Neuronal stem cell (in vitro differentiated cells): ENCODE data around the gene RANBP1.

Source experiments
- DNase-seq: peaks from one replicate; pipeline ENCODE4 v3.0.0-alpha.2; 2013; ENCODE audit warnings: low spot score
- H2AFZ ChIP-seq: one replicate; pipeline ENCODE4 v1.6.1; 2013; ENCODE audit warnings: mild to moderate bottlenecking, low read length, inconsistent platforms
- H2AK5ac ChIP-seq: 2 replicates; pipeline ENCODE4 v1.6.1; 2013; ENCODE audit warnings: low read depth, mild to moderate bottlenecking, inconsistent platforms, low read length, moderate library complexity, mixed read lengths
- H2BK120ac ChIP-seq: 2 replicates; pipeline ENCODE4 v1.6.1; 2013; ENCODE audit warnings: low read depth, mild to moderate bottlenecking, inconsistent platforms, low read length, moderate library complexity, mixed read lengths
- H2BK12ac ChIP-seq: one replicate; pipeline ENCODE4 v1.6.1; 2013; ENCODE audit warnings: low read length, inconsistent platforms
- H2BK15ac ChIP-seq: 2 replicates; pipeline ENCODE4 v1.6.1; 2013; ENCODE audit warnings: mild to moderate bottlenecking, low read length, inconsistent platforms, mixed read lengths
- H2BK5ac ChIP-seq: one replicate; pipeline ENCODE4 v1.6.1; 2013; ENCODE audit warnings: inconsistent platforms, mild to moderate bottlenecking, low read length, moderate library complexity
- H3K14ac ChIP-seq: one replicate; pipeline ENCODE4 v1.6.1; 2013; ENCODE audit warnings: low read length, inconsistent platforms
- H3K18ac ChIP-seq: 2 replicates; pipeline ENCODE4 v1.6.1; 2013; ENCODE audit warnings: low read length, inconsistent platforms
- H3K23ac ChIP-seq: 2 replicates; pipeline ENCODE4 v1.6.1; 2013; ENCODE audit warnings: low read depth, mild to moderate bottlenecking, mixed read lengths, low read length, inconsistent platforms; ENCODE audit not compliant: poor library complexity
- H3K27ac ChIP-seq: replicated peaks from 3 replicates; pipeline ENCODE4 v1.5.1; 2013; ENCODE audit warnings: low read length, inconsistent platforms
- H3K27me3 ChIP-seq, 3 experiments: 2 replicates each; pipeline ENCODE4 v1.6.1; 2013; ENCODE audit warnings: low read length in 3 of 3, mild to moderate bottlenecking in 2 of 3, inconsistent platforms in 1 of 3, low read depth in 1 of 3, mixed read lengths in 1 of 3, moderate library complexity in 1 of 3; ENCODE audit not compliant: control insufficient read depth in 3 of 3, insufficient read depth in 3 of 3
- H3K36me3 ChIP-seq, 2 donors: replicated peaks in 1 of 2; 2 replicates each; pipeline ENCODE4 v1.6.1; 2013; ENCODE audit warnings: low read length in 2 of 2; ENCODE audit not compliant: control insufficient read depth in 2 of 2, insufficient read depth in 2 of 2
- H3K4ac ChIP-seq: 2 replicates; pipeline ENCODE4 v1.6.1; 2013; ENCODE audit warnings: inconsistent platforms, mild to moderate bottlenecking, low read length, moderate library complexity
- H3K4me1 ChIP-seq, 2 donors: 1 replicate in 1 of 2; 2 replicates in 1 of 2; pipeline ENCODE4 v1.6.1; 2013; ENCODE audit warnings: low read length in 2 of 2, low read depth in 1 of 2; ENCODE audit not compliant: control insufficient read depth in 2 of 2, insufficient read depth in 1 of 2
- H3K4me2 ChIP-seq: one replicate; pipeline ENCODE4 v1.6.1; 2013; ENCODE audit warnings: mild to moderate bottlenecking, low read length, inconsistent platforms; ENCODE audit not compliant: insufficient read depth, poor library complexity, severe bottlenecking
- H3K4me3 ChIP-seq, 2 donors: 2 replicates each; pipeline ENCODE4 v1.5.1; 2013; ENCODE audit warnings: low read length in 2 of 2, mild to moderate bottlenecking in 2 of 2, inconsistent platforms in 1 of 2, moderate library complexity in 1 of 2
- H3K79me1 ChIP-seq: one replicate; pipeline ENCODE4 v1.6.1; 2013; ENCODE audit warnings: low read depth, mild to moderate bottlenecking, inconsistent platforms, low read length, moderate library complexity
- H3K9ac ChIP-seq: one replicate; pipeline ENCODE4 v1.6.1; 2013; ENCODE audit warnings: mild to moderate bottlenecking, low read depth, low read length, inconsistent platforms; ENCODE audit not compliant: poor library complexity
- H3K9me3 ChIP-seq, 2 donors: replicated peaks in 1 of 2; 2 replicates each; pipeline versions ENCODE3 to v1.6.1; 2013; ENCODE audit warnings: low read length in 2 of 2, mild to moderate bottlenecking in 2 of 2, inconsistent platforms in 1 of 2, low read depth in 1 of 2, mixed read lengths in 1 of 2, moderate library complexity in 1 of 2; ENCODE audit not compliant: control insufficient read depth in 2 of 2, insufficient read depth in 1 of 2
- H4K8ac ChIP-seq: one replicate; pipeline ENCODE4 v1.6.1; 2013; ENCODE audit warnings: low read depth, mild to moderate bottlenecking, inconsistent platforms, low read length, moderate library complexity
- H4K91ac ChIP-seq: one replicate; pipeline ENCODE4 v1.6.1; 2013; ENCODE audit warnings: low read length, low read depth, mild to moderate bottlenecking, inconsistent platforms; ENCODE audit not compliant: poor library complexity
- WGBS, 2 donors: extraction: QIAGEN DNeasy Blood & Tissue Kit; methylation state at CpG; one replicate each; pipeline ENCODE4 v1.1.7; 2013; ENCODE audit warnings: missing lambda C conversion rate in 2 of 2, mixed read lengths in 1 of 2; ENCODE audit not compliant: insufficient read length in 2 of 2, insufficient replicate concordance in 1 of 2; ENCODE audit errors: extremely low coverage in 2 of 2; 5-methylcytosine and 5-hydroxymethylcytosine counted together

RANBP1 gene

GRCh38 chr22:20127318-20127868 lies 11.5 kb downstream of the RANBP1 start:
- no peak overlapping the region for H2AK5ac ChIP-seq
- peaks cover 0 to 2% of the 10 kb centered on the region in 2 donors for H3K9me3 ChIP-seq
- no peak overlapping the region for H3K18ac ChIP-seq
- peaks cover 43 to 58% of the 10 kb centered on the region in 2 donors for H3K36me3 ChIP-seq
- H2BK5ac ChIP-seq, result peak overlapping the region; percentile 75
- no peak overlapping the region for H2BK15ac ChIP-seq
- H3K79me1 ChIP-seq, result peaks cover 18% of the 10 kb centered on the region
- H3K27ac ChIP-seq, result peak overlapping the region; percentile 27
- peak overlapping the region; percentile 91 for H3K23ac ChIP-seq
- H3K27me3 ChIP-seq, result peaks cover 0 to 1% (median 0%) of the 10 kb centered on the region in 3 experiments
- H3K4me3 ChIP-seq, result no peak overlapping the region
- H2AFZ ChIP-seq, result no peak overlapping the region
- H3K14ac ChIP-seq, result peak overlapping the region; percentile 56
- no peak overlapping the region for H4K8ac ChIP-seq
- H4K91ac ChIP-seq, result no peak overlapping the region
- no peak overlapping the region for H2BK12ac ChIP-seq
- H3K4ac ChIP-seq, result no peak overlapping the region
- H2BK120ac ChIP-seq, result no peak overlapping the region
- H3K9ac ChIP-seq, result peak overlapping the region; percentile 30
- peaks cover 4 to 8% of the 10 kb centered on the region in 2 donors for H3K4me1 ChIP-seq
- no peak for DNase-seq
- H3K4me2 ChIP-seq, result no peak overlapping the region
- no CpG with 5 or more reads among the region's 15 CpGs for WGBS, 2 donors

DNA sequence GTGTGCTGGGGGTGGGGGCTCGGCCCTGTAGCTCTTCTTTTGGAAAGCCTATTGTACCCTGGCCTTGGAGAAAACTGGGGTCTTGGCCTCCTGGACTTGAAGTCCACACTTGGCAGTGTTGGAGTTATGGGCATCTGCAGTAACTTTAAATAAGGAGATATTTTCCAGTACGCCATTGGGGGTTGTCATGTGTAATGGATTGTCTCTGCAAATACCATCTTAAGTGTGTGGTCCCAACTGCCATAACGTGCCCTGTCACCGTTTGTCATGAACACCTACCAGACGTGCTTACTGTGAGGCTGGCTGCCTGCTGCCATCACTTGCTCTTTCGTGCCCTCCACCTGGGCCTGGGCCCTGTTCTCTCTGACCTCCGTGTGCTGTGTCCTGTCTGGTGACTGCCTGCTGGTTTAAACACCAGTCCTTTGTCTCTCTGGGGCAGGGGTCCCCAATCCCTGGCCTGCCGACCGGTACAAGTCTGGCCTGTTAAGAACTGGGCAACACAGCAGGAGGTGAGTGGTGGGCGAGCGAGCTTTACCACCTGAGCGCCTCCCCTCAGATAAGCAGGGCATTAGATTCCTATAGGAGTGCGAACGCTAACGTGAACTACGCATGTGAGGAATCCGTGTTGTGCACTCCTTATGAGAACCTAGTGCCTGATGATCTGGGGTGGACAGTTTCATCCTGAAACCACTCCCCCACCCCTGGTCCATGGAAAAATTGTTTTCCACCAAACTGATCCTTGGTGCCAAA lies 12.1 kb downstream of the RANBP1 start:
- Histone ChIP-seq H4K8ac (no peak overlapping the region), H3K36me3 (peaks cover 42 to 52% of the 10 kb centered on the region in 2 donors), H2BK15ac (no peak overlapping the region), H3K79me1 (peaks cover 15% of the 10 kb centered on the region), H3K18ac (no peak overlapping the region), H2AK5ac (no peak overlapping the region), H2BK5ac (peak overlapping the region; percentile 75), H3K4me1 (peaks cover 8 to 14% of the 10 kb centered on the region in 2 donors), H3K23ac (peak overlapping the region; percentile 29), H3K4me3 (no peak overlapping the region), H3K27ac (no peak overlapping the region), H2AFZ (no peak overlapping the region), H2BK120ac (no peak overlapping the region), H3K4ac (no peak overlapping the region), H3K27me3 (peaks cover 0 to 1% (median 0%) of the 10 kb centered on the region in 3 experiments), H3K4me2 (no peak overlapping the region), H3K14ac (no peak overlapping the region), H3K9ac (no peak overlapping the region), H3K9me3 (peaks cover 0 to 2% of the 10 kb centered on the region in 2 donors), H2BK12ac (no peak overlapping the region), H4K91ac (no peak overlapping the region)
- DNase-seq, result no peak
- no CpG with 5 or more reads among the region's 17 CpGs for WGBS, 2 donors

GRCh38 chr22:20128619-20128901 lies 12.7 kb downstream of the RANBP1 start:
- Histone ChIP-seq H4K8ac (no peak overlapping the region), H3K79me1 (peaks cover 12% of the 10 kb centered on the region), H3K9ac (no peak overlapping the region), H2BK12ac (no peak overlapping the region), H3K36me3 (peaks cover 39 to 49% of the 10 kb centered on the region in 2 donors), H3K27ac (no peak overlapping the region), H2AK5ac (no peak overlapping the region), H3K18ac (no peak overlapping the region), H3K23ac (peak overlapping the region; percentile 44), H4K91ac (no peak overlapping the region), H2AFZ (no peak overlapping the region), H3K4ac (no peak overlapping the region), H3K27me3 (peaks cover 0 to 1% (median 0%) of the 10 kb centered on the region in 3 experiments), H2BK120ac (no peak overlapping the region), H3K4me1 (peaks cover 8 to 14% of the 10 kb centered on the region in 2 donors), H3K14ac (no peak overlapping the region), H3K4me3 (no peak overlapping the region), H3K4me2 (no peak overlapping the region), H2BK5ac (no peak overlapping the region), H3K9me3 (peaks cover 0 to 2% of the 10 kb centered on the region in 2 donors), H2BK15ac (no peak overlapping the region)
- WGBS, 2 donors, result no CpG with 5 or more reads among the region's 2 CpGs
- DNase-seq, result no peak

DNA sequence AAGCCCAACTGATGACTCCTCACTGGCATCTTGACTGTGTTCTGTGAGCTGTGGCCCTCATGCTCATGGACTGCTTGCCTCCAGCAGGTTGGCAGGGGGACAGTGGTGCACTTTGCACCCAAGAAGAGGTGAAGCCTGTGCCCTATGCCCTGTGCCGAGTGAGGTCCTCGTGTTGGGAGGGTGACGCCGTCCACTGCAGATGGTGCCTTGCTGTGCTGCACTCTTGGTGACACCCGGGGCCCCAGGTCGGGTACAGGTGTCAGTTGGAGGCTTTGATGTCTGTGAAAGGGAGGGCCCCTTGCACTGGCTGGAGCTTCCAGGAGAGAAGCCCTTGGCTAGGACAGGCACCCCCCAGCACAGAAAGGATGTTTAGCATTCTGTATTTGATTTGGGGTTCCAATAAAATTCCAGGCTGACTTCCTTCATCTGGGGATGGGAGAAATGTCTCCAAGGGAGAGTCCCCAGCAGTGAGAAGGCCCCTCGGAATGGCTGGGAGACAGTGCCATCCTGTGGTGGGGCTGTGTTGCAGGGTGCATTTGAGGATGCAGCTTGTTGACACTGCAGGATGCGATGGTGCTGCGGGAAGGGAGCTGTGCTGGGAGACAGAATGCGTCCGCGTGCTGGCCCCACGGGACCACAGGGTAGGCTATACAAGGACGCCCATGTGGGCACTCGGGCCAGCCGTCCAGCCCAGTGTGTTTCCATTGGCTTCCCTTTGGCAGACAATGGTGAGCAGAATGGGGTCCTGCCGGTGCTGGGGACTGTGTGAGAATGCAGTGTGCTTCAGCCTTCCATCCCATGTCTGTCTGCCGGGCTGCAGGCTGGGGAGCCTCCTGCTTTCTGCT lies 13.2 kb downstream of the RANBP1 start:
- no peaks in the 10 kb centered on the region for H3K27me3 ChIP-seq
- peak overlapping the region; percentile 45 for H3K18ac ChIP-seq
- peaks cover 0 to 2% of the 10 kb centered on the region in 2 donors for H3K9me3 ChIP-seq
- H2BK15ac ChIP-seq, result no peak overlapping the region
- H3K79me1 ChIP-seq, result peaks cover 10% of the 10 kb centered on the region
- H3K23ac ChIP-seq, result peak overlapping the region; percentile 96
- no peak overlapping the region for H3K27ac ChIP-seq
- no peak for DNase-seq
- H3K4ac ChIP-seq, result no peak overlapping the region
- H3K4me2 ChIP-seq, result no peak overlapping the region
- peaks cover 33 to 43% of the 10 kb centered on the region in 2 donors for H3K36me3 ChIP-seq
- no peak overlapping the region for H4K91ac ChIP-seq
- H3K9ac ChIP-seq, result peak overlapping the region; percentile 50
- peaks cover 8 to 14% of the 10 kb centered on the region in 2 donors for H3K4me1 ChIP-seq
- no peak overlapping the region for H3K14ac ChIP-seq
- peak overlapping the region; percentile 57 for H4K8ac ChIP-seq
- WGBS, 2 donors, result no CpG with 5 or more reads among the region's 18 CpGs
- no peak overlapping the region for H2AFZ ChIP-seq
- no peak overlapping the region for H2BK12ac ChIP-seq
- no peak overlapping the region for H2BK120ac ChIP-seq
- H2BK5ac ChIP-seq, result peak overlapping the region; percentile 32
- no peak overlapping the region for H2AK5ac ChIP-seq
- no peak overlapping the region for H3K4me3 ChIP-seq
